Panc1 (cell line): ENCODE data around the gene UBE2L6. TPM values are rescaled to one million over a fixed set of nuclear protein-coding genes. Genes with fewer than 3 reads are reported as not detected.

Experiments used
- ATAC-seq: fragments of 200-7000 bp; cut with Tn5 transposase; 2 replicates; pipeline ENCODE4 v1.9.1; 2020; ENCODE audit warnings: mild to moderate bottlenecking, moderate library complexity
- BruUV-seq: library from RNA; stranded (reverse); fragments of 400-500 nt; replicated peaks from 2 replicates; lab custom pipeline; 2021; lab: Mats Ljungman, UMichigan
- CTCF ChIA-PET: fragments of 300-600 bp; sonication (Branson Sonifier 250); formaldehyde crosslinking; loops from one replicate; lab custom pipeline; 2022; ENCODE audit warnings: antibody characterized with exemption; lab: Charles Lee
- POLR2A ChIA-PET: fragments of 300-600 bp; sonication (Branson Sonifier 250); formaldehyde crosslinking; loops from one replicate; lab custom pipeline; 2022; ENCODE audit warnings: antibody characterized with exemption; lab: Charles Lee
- DNase-seq: peaks from one replicate; pipeline ENCODE4 v3.0.0-alpha.2; 2010; ENCODE audit warnings: low read depth, low spot score
- H3K27ac ChIP-seq: 2 replicates; pipeline ENCODE4 v1.5.1; 2011; ENCODE audit warnings: mild to moderate bottlenecking, low read length, inconsistent platforms
- H3K27me3 ChIP-seq: fragments of 200-500 bp; sonication (Bioruptor generic); 2 replicates; pipeline ENCODE4 v1.6.0; 2014; ENCODE audit warnings: low read length, inconsistent platforms; ENCODE audit not compliant: control insufficient read depth, insufficient read depth
- H3K36me3 ChIP-seq: fragments of 200-500 bp; sonication (Bioruptor generic); 2 replicates; pipeline ENCODE4 v1.5.1; 2014; ENCODE audit warnings: inconsistent platforms, mild to moderate bottlenecking, low read length, moderate library complexity; ENCODE audit not compliant: control insufficient read depth, insufficient read depth
- H3K4me1 ChIP-seq: 2 replicates; pipeline ENCODE4 v1.5.1; 2011; ENCODE audit warnings: inconsistent platforms, mild to moderate bottlenecking, low read length, moderate library complexity; ENCODE audit not compliant: control insufficient read depth, insufficient read depth
- H3K4me3 ChIP-seq, 2 experiments: 2 replicates each; pipeline ENCODE4 v1.5.1; 2011 to 2012; ENCODE audit warnings: low read depth in 2 of 2, low read length in 2 of 2, mild to moderate bottlenecking in 2 of 2, inconsistent platforms in 1 of 2, moderate library complexity in 1 of 2
- H3K9me3 ChIP-seq: fragments of 200-500 bp; sonication (Bioruptor generic); 2 replicates; pipeline ENCODE4 v1.5.1; 2014; ENCODE audit warnings: low read depth, mild to moderate bottlenecking, inconsistent platforms, low read length, moderate library complexity; ENCODE audit not compliant: control insufficient read depth, insufficient read depth
- CTCF ChIP-seq: fragments of 450-650 bp; IDR thresholded peaks from 2 replicates; pipeline ENCODE4 v1.5.1; 2017; ENCODE audit warnings: mild to moderate bottlenecking
- POLR2AphosphoS5 ChIP-seq: IDR thresholded peaks from 2 replicates; pipeline ENCODE4 v1.6.1; 2012; ENCODE audit warnings: mild to moderate bottlenecking, low read depth, low read length, moderate library complexity
- REST ChIP-seq, 2 experiments: IDR thresholded peaks; 2 replicates each; pipeline ENCODE4 v1.6.1; 2011 to 2012; ENCODE audit warnings: low read depth in 2 of 2, control low read depth in 1 of 2, low read length in 1 of 2, mild to moderate bottlenecking in 1 of 2, moderate library complexity in 1 of 2; ENCODE audit not compliant: insufficient read depth in 1 of 2
- SIN3A ChIP-seq: IDR thresholded peaks from 2 replicates; pipeline ENCODE4 v1.6.1; 2012; ENCODE audit warnings: low read depth, mild to moderate bottlenecking, low read length, moderate library complexity, borderline replicate concordance; ENCODE audit not compliant: insufficient read depth
- TCF7L2 ChIP-seq: IDR thresholded peaks from 2 replicates; pipeline ENCODE4 v1.6.1; 2011; ENCODE audit warnings: mild to moderate bottlenecking, low read depth, low read length, inconsistent platforms
- in situ Hi-C: cut with HindIII; loops from 2 replicates; pipeline ENCODE4 v1.10.0; 2016; ENCODE audit warnings: low sequenced_read_pairs, low pct_unique_long_range_greater_than_20kb
- intact Hi-C: fragments of 100-400 bp; cut with micrococcal nuclease; formaldehyde crosslinking; loops from one replicate; pipeline ENCODE4 v1.10.0; 2022; ENCODE audit not compliant: unreplicated experiment
- total RNA-seq: library from RNA; stranded (reverse); gene quantifications from one replicate; pipeline ENCODE4 v1.2.1, GENCODE V29; 2021; ENCODE audit not compliant: unreplicated experiment

UBE2L6 gene
- total RNA-seq, 1 experiment from 2014 or later = 19.1 TPM

GRCh38 chr11:57543593-57543992 is 23.9 kb downstream of the UBE2L6 start:
- no peak for DNase-seq
- H3K27me3 ChIP-seq = no peaks in the 10 kb centered on the region
- POLR2A ChIA-PET = no interaction called here
- H3K27ac ChIP-seq = no peak overlapping the region
- TF ChIP-seq TCF7L2 = no peak
- TF ChIP-seq POLR2AphosphoS5 = no peak
- TF ChIP-seq REST (IDR thresholded peaks at IDR 0.05; ENCODE audit: insufficient read depth in 1 of 2, low read depth in 2 of 2, low read length in 1 of 2) = no peak
- no peak for TF ChIP-seq CTCF
- TF ChIP-seq SIN3A = no peak
- intact Hi-C loops = no loop called here
- no peaks in the 10 kb centered on the region for H3K9me3 ChIP-seq
- no peaks in the 10 kb centered on the region for H3K36me3 ChIP-seq
- BruUV-seq = no TSS peak
- no peaks in the 10 kb centered on the region for H3K4me1 ChIP-seq
- in situ Hi-C loops = no loop called here
- H3K4me3 ChIP-seq = peak overlapping the region in 1 of 2 experiments; percentile 24; a peak in 1 of 4 replicates
- CTCF ChIA-PET = interaction anchor here (0.8 kb wide), 1 partner anchor 447 kb away, joined by 3 read pairs; no protein-coding TSS in a partner anchor
- ATAC-seq = peak; percentile 31; the same call in 1 of the 2 replicates

GRCh38 chr11:57542582-57542981 is 24.9 kb downstream of the UBE2L6 start:
- no TSS peak for BruUV-seq
- no peak overlapping the region for H3K27ac ChIP-seq
- intact Hi-C loops (no loop called here), in situ Hi-C loops (no loop called here)
- ChIA-PET POLR2A (no interaction called here), CTCF (no interaction called here)
- H3K9me3 ChIP-seq = no peaks in the 10 kb centered on the region
- TF ChIP-seq CTCF (no peak), SIN3A (no peak), TCF7L2 (no peak), REST (IDR thresholded peaks at IDR 0.05; ENCODE audit: insufficient read depth in 1 of 2, low read depth in 2 of 2, low read length in 1 of 2) (no peak), POLR2AphosphoS5 (no peak)
- ATAC-seq = no peak
- no peaks in the 10 kb centered on the region for H3K27me3 ChIP-seq
- no peak for DNase-seq
- H3K4me1 ChIP-seq = no peaks in the 10 kb centered on the region
- H3K36me3 ChIP-seq = no peaks in the 10 kb centered on the region
- H3K4me3 ChIP-seq = no peak overlapping the region
